Activated naive CD8-positive, alpha-beta T cell (primary cell): ENCODE measurements around the gene RNASE12.

ENCODE experiments used
- H3K27ac Mint-ChIP-seq: one replicate; pipeline ENCODE4 v1.8.0; 2021; ENCODE audit warnings: mixed read lengths
- H3K27me3 Mint-ChIP-seq: one replicate; pipeline ENCODE4 v1.8.0; 2021; ENCODE audit warnings: mixed read lengths
- H3K36me3 Mint-ChIP-seq: one replicate; pipeline ENCODE4 v1.8.0; 2021; ENCODE audit warnings: mixed read lengths
- H3K4me1 Mint-ChIP-seq: one replicate; pipeline ENCODE4 v1.8.0; 2021; ENCODE audit warnings: low read depth, mixed read lengths
- H3K4me3 Mint-ChIP-seq: one replicate; pipeline ENCODE4 v1.8.0; 2021; ENCODE audit warnings: mild to moderate bottlenecking, mixed read lengths
- H3K9me3 Mint-ChIP-seq: one replicate; pipeline ENCODE4 v1.8.0; 2021; ENCODE audit warnings: low read depth, mixed read lengths

The RNASE12 gene

GRCh38 chr14:20548414-20549158 is 42.6 kb downstream of the RNASE12 start:
- peaks cover 14% of the 10 kb centered on the region for H3K27me3 Mint-ChIP-seq
- no peaks in the 10 kb centered on the region for H3K4me1 Mint-ChIP-seq
- H3K9me3 Mint-ChIP-seq = no peaks in the 10 kb centered on the region
- no peak overlapping the region for H3K4me3 Mint-ChIP-seq
- no peak overlapping the region for H3K27ac Mint-ChIP-seq
- H3K36me3 Mint-ChIP-seq = peaks cover 2% of the 10 kb centered on the region

- H3K4me3 Mint-ChIP-seq = no peak overlapping the region
- H3K9me3 Mint-ChIP-seq = no peaks in the 10 kb centered on the region
- H3K36me3 Mint-ChIP-seq = no peaks in the 10 kb centered on the region
- H3K27ac Mint-ChIP-seq = no peak overlapping the region
- H3K27me3 Mint-ChIP-seq = peaks cover 14% of the 10 kb centered on the region
- no peaks in the 10 kb centered on the region for H3K4me1 Mint-ChIP-seq
Observed at GRCh38 chr14:20546877-20547276, 44.3 kb downstream of the RNASE12 start.
